Keratinocyte (primary cell): ENCODE data around the gene CTNNA3. TPM values are rescaled to one million over a fixed set of nuclear protein-coding genes. Genes with fewer than 3 reads are reported as not detected.

ENCODE experiments used
- DNase-seq: peaks from one replicate; pipeline ENCODE4 v3.0.0-alpha.2; 2011; ENCODE audit warnings: low read depth, missing footprints, low spot score
- FAIRE-seq: peaks from 2 replicates; lab custom pipeline; 2011; peaks lifted over from hg19 to GRCh38; lab: Jason Lieb, UNC
- H2AFZ ChIP-seq: 2 replicates; pipeline ENCODE4 v1.6.0; 2012; ENCODE audit warnings: low read length, control low read depth, inconsistent platforms; ENCODE audit not compliant: control insufficient read depth
- H3K27ac ChIP-seq: 2 replicates; pipeline ENCODE4 v1.5.1; 2011; ENCODE audit warnings: low read length; ENCODE audit not compliant: control insufficient read depth, insufficient read depth
- H3K27me3 ChIP-seq: 3 replicates; pipeline ENCODE4 v1.6.0; 2011; ENCODE audit warnings: low read length; ENCODE audit not compliant: control insufficient read depth, insufficient read depth; ENCODE audit errors: extremely low read depth
- H3K36me3 ChIP-seq, 2 experiments: 2 replicates in 1 of 2; 3 replicates in 1 of 2; pipeline ENCODE4 v1.5.1; 2011; ENCODE audit warnings: low read length in 2 of 2, mild to moderate bottlenecking in 1 of 2; ENCODE audit not compliant: control insufficient read depth in 2 of 2, insufficient read depth in 2 of 2; ENCODE audit errors: extremely low read depth in 1 of 2
- H3K4me1 ChIP-seq: 3 replicates; pipeline ENCODE4 v1.5.1; 2011; ENCODE audit warnings: low read length; ENCODE audit not compliant: control insufficient read depth, insufficient read depth; ENCODE audit errors: extremely low read depth
- H3K4me2 ChIP-seq: 3 replicates; pipeline ENCODE4 v1.6.0; 2011; ENCODE audit warnings: low read depth, low read length; ENCODE audit not compliant: control insufficient read depth, insufficient read depth; ENCODE audit errors: extremely low read depth
- H3K4me3 ChIP-seq, 3 experiments: fragments of 200-600 bp in 1 of 3; sonication (generic) in 1 of 3; 2 replicates in 2 of 3; 3 replicates in 1 of 3; pipeline ENCODE4 v1.5.1; 2011 to 2016; ENCODE audit warnings: low read length in 3 of 3, mild to moderate bottlenecking in 3 of 3, control low read depth in 2 of 3, inconsistent platforms in 1 of 3, low read depth in 1 of 3, mixed read lengths in 1 of 3, mixed run types in 1 of 3, moderate library complexity in 1 of 3; ENCODE audit not compliant: control insufficient read depth in 2 of 3, insufficient read depth in 2 of 3; ENCODE audit errors: extremely low read depth in 1 of 3
- H3K79me2 ChIP-seq: 2 replicates; pipeline ENCODE4 v1.6.0; 2012; ENCODE audit warnings: low read length; ENCODE audit not compliant: control insufficient read depth, insufficient read depth
- H3K9ac ChIP-seq: 3 replicates; pipeline ENCODE4 v1.6.0; 2011; ENCODE audit warnings: low read length; ENCODE audit not compliant: control insufficient read depth, insufficient read depth; ENCODE audit errors: extremely low read depth
- H3K9me1 ChIP-seq: 3 replicates; pipeline ENCODE4 v1.6.0; 2011; ENCODE audit warnings: low read length; ENCODE audit not compliant: control insufficient read depth, insufficient read depth; ENCODE audit errors: extremely low read depth
- H3K9me3 ChIP-seq: 2 replicates; pipeline ENCODE4 v1.5.1; 2012; ENCODE audit warnings: low read depth, low read length; ENCODE audit not compliant: control insufficient read depth
- H4K20me1 ChIP-seq: 3 replicates; pipeline ENCODE4 v1.6.0; 2011; ENCODE audit warnings: low read length; ENCODE audit not compliant: control insufficient read depth, insufficient read depth; ENCODE audit errors: extremely low read depth
- EZH2 ChIP-seq: IDR thresholded peaks from one replicate; pipeline ENCODE4 v1.6.1; 2012; ENCODE audit warnings: inconsistent platforms, mild to moderate bottlenecking, low read length, moderate library complexity
- dilution Hi-C: fragments of 300-500 bp; cut with MboI; formaldehyde crosslinking; loops from one replicate; pipeline ENCODE4 v1.7.0; 2020; ENCODE audit warnings: low sequenced_read_pairs; ENCODE audit not compliant: extremely low pct_ligation_motif_present
- polyA plus RNA-seq, 5 experiments: library from polyadenylated mRNA; depleted of rRNA in 3 of 5; stranded (reverse) in 3 of 5; stranded (forward) in 1 of 5; unstranded in 1 of 5; fragments of >200 nt; gene quantifications; 1 replicate in 1 of 5; 2 replicates in 3 of 5; 3 replicates in 1 of 5; pipeline versions ENCODE4 v1.2.1 to v1.2.3, GENCODE V29; 2011 to 2012; ENCODE audit warnings: missing spikeins in 2 of 5, low read depth in 1 of 5, low replicate concordance in 1 of 5
- TF ChIP-seq, protein P1 (sequence below), 3 experiments: IDR thresholded peaks in 1 of 3; conservative IDR thresholded peaks in 1 of 3; optimal IDR thresholded peaks in 1 of 3; 2 replicates in 2 of 3; 3 replicates in 1 of 3; pipeline versions ENCODE3 to v1.5.1; 2011; ENCODE audit warnings: low read length in 3 of 3, mild to moderate bottlenecking in 3 of 3, moderate library complexity in 2 of 3, control low read depth in 1 of 3, inconsistent platforms in 1 of 3; ENCODE audit not compliant: insufficient read depth in 2 of 3; ENCODE audit errors: extremely low read depth in 1 of 3

The CTNNA3 gene
- polyA plus RNA-seq, 1 donor (not counting 4 experiments of a cell fraction or from before 2014, with no cell fraction given): 0.01 TPM

DNA sequence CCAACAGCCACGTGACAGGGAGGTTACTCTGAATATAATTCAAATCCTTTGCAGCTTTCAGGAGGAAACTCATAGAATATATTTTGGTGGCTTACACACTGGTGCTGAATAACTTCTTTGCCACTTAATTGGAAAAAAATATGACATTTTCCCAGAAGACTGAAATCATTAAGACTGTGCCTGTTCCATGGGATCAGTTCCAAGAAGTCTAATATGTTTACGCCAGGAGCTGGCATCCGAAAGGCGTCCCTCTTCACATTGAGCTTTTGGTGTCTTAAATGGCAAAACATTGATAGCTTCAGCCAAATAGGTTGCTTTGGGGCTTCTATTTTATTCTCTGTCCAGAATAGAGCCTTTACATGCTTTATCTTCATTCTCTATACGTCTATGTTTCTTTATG is 1687.8 kb downstream of the CTNNA3 start:
- Histone ChIP-seq H3K4me1 (no peaks in the 10 kb centered on the region), H3K9me3 (no peaks in the 10 kb centered on the region), H3K27ac (no peak overlapping the region), H4K20me1 (no peaks in the 10 kb centered on the region), H3K9me1 (no peaks in the 10 kb centered on the region), H2AFZ (no peak overlapping the region), H3K36me3 (no peaks in the 10 kb centered on the region), H3K27me3 (no peaks in the 10 kb centered on the region), H3K4me2 (no peak overlapping the region), H3K79me2 (no peaks in the 10 kb centered on the region), H3K9ac (no peak overlapping the region), H3K4me3 (no peak overlapping the region)
- TF ChIP-seq EZH2: no peak
- TF ChIP-seq, protein P1, sequence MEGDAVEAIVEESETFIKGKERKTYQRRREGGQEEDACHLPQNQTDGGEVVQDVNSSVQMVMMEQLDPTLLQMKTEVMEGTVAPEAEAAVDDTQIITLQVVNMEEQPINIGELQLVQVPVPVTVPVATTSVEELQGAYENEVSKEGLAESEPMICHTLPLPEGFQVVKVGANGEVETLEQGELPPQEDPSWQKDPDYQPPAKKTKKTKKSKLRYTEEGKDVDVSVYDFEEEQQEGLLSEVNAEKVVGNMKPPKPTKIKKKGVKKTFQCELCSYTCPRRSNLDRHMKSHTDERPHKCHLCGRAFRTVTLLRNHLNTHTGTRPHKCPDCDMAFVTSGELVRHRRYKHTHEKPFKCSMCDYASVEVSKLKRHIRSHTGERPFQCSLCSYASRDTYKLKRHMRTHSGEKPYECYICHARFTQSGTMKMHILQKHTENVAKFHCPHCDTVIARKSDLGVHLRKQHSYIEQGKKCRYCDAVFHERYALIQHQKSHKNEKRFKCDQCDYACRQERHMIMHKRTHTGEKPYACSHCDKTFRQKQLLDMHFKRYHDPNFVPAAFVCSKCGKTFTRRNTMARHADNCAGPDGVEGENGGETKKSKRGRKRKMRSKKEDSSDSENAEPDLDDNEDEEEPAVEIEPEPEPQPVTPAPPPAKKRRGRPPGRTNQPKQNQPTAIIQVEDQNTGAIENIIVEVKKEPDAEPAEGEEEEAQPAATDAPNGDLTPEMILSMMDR (optimal IDR thresholded peaks at IDR 0.05 in 1 of 3, IDR thresholded peaks at IDR 0.05 in 1 of 3, conservative IDR thresholded peaks at IDR 0.05 in 1 of 3; ENCODE audit: extremely low read depth in 1 of 3, insufficient read depth in 2 of 3, low read length in 3 of 3): no peak
- FAIRE-seq (no peak), DNase-seq (no peak)
- dilution Hi-C loops: no loop called here

DNA sequence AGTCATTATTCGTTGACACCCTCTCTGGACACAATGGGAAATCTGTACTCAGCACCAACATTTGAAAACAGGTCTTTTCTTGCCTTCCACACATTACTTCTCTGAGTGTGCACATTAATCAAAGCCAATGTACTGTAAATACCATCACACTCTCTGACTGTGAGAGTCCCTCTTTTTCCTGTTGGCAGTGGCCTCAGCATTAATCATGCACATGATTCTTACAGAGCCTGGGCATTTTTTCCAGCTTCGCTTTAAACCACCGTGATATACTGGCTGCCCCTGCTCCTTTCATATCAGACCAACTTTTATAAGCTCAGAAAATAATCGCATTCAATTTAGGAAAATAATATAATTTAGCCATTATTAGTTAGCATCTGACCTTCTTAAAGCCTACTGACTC is 1689.6 kb downstream of the CTNNA3 start:
- H3K4me3 ChIP-seq: no peak overlapping the region
- H3K36me3 ChIP-seq: no peaks in the 10 kb centered on the region
- TF ChIP-seq, protein P1 (optimal IDR thresholded peaks at IDR 0.05 in 1 of 3, IDR thresholded peaks at IDR 0.05 in 1 of 3, conservative IDR thresholded peaks at IDR 0.05 in 1 of 3; ENCODE audit: extremely low read depth in 1 of 3, insufficient read depth in 2 of 3, low read length in 3 of 3): no peak
- no peak for TF ChIP-seq EZH2
- H3K9me3 ChIP-seq: no peaks in the 10 kb centered on the region
- no peaks in the 10 kb centered on the region for H3K4me1 ChIP-seq
- no peak for FAIRE-seq
- H3K79me2 ChIP-seq: no peaks in the 10 kb centered on the region
- no peak overlapping the region for H3K4me2 ChIP-seq
- H4K20me1 ChIP-seq: no peaks in the 10 kb centered on the region
- no peaks in the 10 kb centered on the region for H3K27me3 ChIP-seq
- no peak overlapping the region for H3K9ac ChIP-seq
- H3K27ac ChIP-seq: no peak overlapping the region
- no peak for DNase-seq
- no peak overlapping the region for H2AFZ ChIP-seq
- dilution Hi-C loops: no loop called here
- H3K9me1 ChIP-seq: no peaks in the 10 kb centered on the region
